T-cell (primary cell): ENCODE measurements around the gene SMARCC1. TPM values are rescaled to one million over a fixed set of nuclear protein-coding genes. Genes with fewer than 3 reads are reported as not detected.

ENCODE experiments used
- ATAC-seq, 4 experiments: fragments of 200-7000 bp in 3 of 4; fragments of 150-1000 bp in 1 of 4; cut with Tn5 transposase; replicated peaks in 1 of 4; 1 replicate in 3 of 4; 2 replicates in 1 of 4; pipeline ENCODE4 v1.10.0; 2021; ENCODE audit warnings: moderate library complexity in 3 of 4, mild to moderate bottlenecking in 2 of 4, moderate number of reproducible peaks in 1 of 4
- CTCF ChIA-PET, 2 donors: fragments of 300-600 bp; sonication (Branson Sonifier 250); formaldehyde crosslinking; loops; one replicate each; lab custom pipeline; 2022; ENCODE audit warnings: antibody characterized with exemption in 2 of 2; lab: Charles Lee
- POLR2A ChIA-PET, 2 donors: fragments of 300-600 bp; sonication (Branson Sonifier 250); formaldehyde crosslinking; loops; one replicate each; lab custom pipeline; 2022; ENCODE audit warnings: antibody characterized with exemption in 2 of 2; lab: Charles Lee
- DNase-seq, 35 experiments: peaks; one replicate each; pipeline versions ENCODE4 v3.0.0 to v3.0.0-alpha.2; 2013 to 2023
- H3K27ac ChIP-seq: one replicate; pipeline ENCODE4 v1.5.1; 2013; ENCODE audit warnings: low read length
- H3K27me3 ChIP-seq, 2 experiments: replicated peaks in 1 of 2; 1 replicate in 1 of 2; 2 replicates in 1 of 2; pipeline versions ENCODE4 v1.6.1 to v1.7.0; 2013; ENCODE audit warnings: low read length in 1 of 2, mixed read lengths in 1 of 2; ENCODE audit not compliant: control insufficient read depth in 2 of 2, insufficient read depth in 2 of 2; ENCODE audit errors: extremely low read depth in 1 of 2
- H3K36me3 ChIP-seq, 2 donors: 1 replicate in 1 of 2; 2 replicates in 1 of 2; pipeline versions ENCODE4 v1.6.1 to v1.7.0; 2013; ENCODE audit warnings: low read length in 1 of 2; ENCODE audit not compliant: control insufficient read depth in 2 of 2, insufficient read depth in 1 of 2; ENCODE audit errors: extremely low read depth in 1 of 2
- H3K4me1 ChIP-seq, 2 experiments: 1 replicate in 1 of 2; 2 replicates in 1 of 2; pipeline versions ENCODE4 v1.6.1 to v1.7.0; 2013; ENCODE audit warnings: low read length in 2 of 2, mixed read lengths in 1 of 2; ENCODE audit not compliant: insufficient read depth in 2 of 2, control insufficient read depth in 1 of 2; ENCODE audit errors: extremely low read depth in 1 of 2
- H3K4me3 ChIP-seq, 2 donors: 1 replicate in 1 of 2; 2 replicates in 1 of 2; pipeline versions ENCODE4 v1.5.1 to v1.7.0; 2013; ENCODE audit warnings: mild to moderate bottlenecking in 2 of 2, low read length in 1 of 2, moderate library complexity in 1 of 2; ENCODE audit not compliant: control insufficient read depth in 1 of 2; ENCODE audit errors: extremely low read depth in 1 of 2
- H3K9me3 ChIP-seq: 2 replicates; pipeline ENCODE4 v1.7.0; 2013
- H3K27ac Mint-ChIP-seq, 2 donors: one replicate each; pipeline ENCODE4 v1.8.0; 2020 to 2021; ENCODE audit warnings: mild to moderate bottlenecking in 2 of 2, mixed read lengths in 2 of 2
- H3K27me3 Mint-ChIP-seq, 2 donors: one replicate each; pipeline ENCODE4 v1.8.0; 2021 to 2022; ENCODE audit warnings: mixed read lengths in 2 of 2
- H3K36me3 Mint-ChIP-seq: one replicate; pipeline ENCODE4 v1.8.0; 2021; ENCODE audit warnings: mixed read lengths
- H3K4me1 Mint-ChIP-seq, 3 donors: one replicate each; pipeline ENCODE4 v1.8.0; 2020 to 2022; ENCODE audit warnings: mixed read lengths in 3 of 3, mild to moderate bottlenecking in 1 of 3
- H3K4me3 Mint-ChIP-seq, 3 donors: one replicate each; pipeline ENCODE4 v1.8.0; 2020 to 2022; ENCODE audit warnings: mild to moderate bottlenecking in 3 of 3, mixed read lengths in 3 of 3, moderate library complexity in 3 of 3
- H3K9me3 Mint-ChIP-seq, 3 donors: one replicate each; pipeline ENCODE4 v1.8.0; 2020 to 2022; ENCODE audit warnings: mixed read lengths in 3 of 3
- whole genome bisulfite sequencing: methylation state at CpG from one replicate; pipeline ENCODE4 v1.1.5; 2013; ENCODE audit warnings: missing lambda C conversion rate; ENCODE audit not compliant: insufficient coverage; 5-methylcytosine and 5-hydroxymethylcytosine counted together
- total RNA-seq, 35 experiments: library from RNA in 6 of 35; stranded (reverse) in 6 of 35; fragments of 120-200 nt in 1 of 35; gene quantifications; one replicate each; pipeline versions ENCODE4 v1.2.1 to v1.2.4 and lab custom pipeline; 2013 to 2026

The SMARCC1 gene
- total RNA-seq, 5 donors from 2014 or later (not counting 1 experiment from before 2014, with no cell fraction given): 88.9 to 99.3 (median 92.4) TPM

GRCh38 chr3:47780741-47781684 lies 680 bp downstream of the SMARCC1 start:
- POLR2A ChIA-PET: interaction anchor here in 1 of 2 donors (0.5 kb wide), 1 partner anchor 804 kb away, joined by 4 read pairs; no protein-coding TSS in a partner anchor
- H3K27me3 Mint-ChIP-seq: no peaks in the 10 kb centered on the region

GRCh38 chr3:47778746-47779145 lies 2.9 kb downstream of the SMARCC1 start:
- H3K4me3 Mint-ChIP-seq: no peak overlapping the region
- Histone ChIP-seq H3K27me3 (no peaks in the 10 kb centered on the region), H3K27ac (no peak overlapping the region), H3K4me3 (no peak overlapping the region), H3K36me3 (peaks cover 0 to 5% of the 10 kb centered on the region in 2 donors), H3K9me3 (no peaks in the 10 kb centered on the region), H3K4me1 (peaks cover 24 to 60% of the 10 kb centered on the region in 2 experiments)
- ATAC-seq: no peak
- H3K27me3 Mint-ChIP-seq: no peaks in the 10 kb centered on the region
- peaks cover 40 to 45% (median 42%) of the 10 kb centered on the region in 3 donors for H3K4me1 Mint-ChIP-seq
- ChIA-PET POLR2A (no interaction called here), CTCF (no interaction called here)
- H3K36me3 Mint-ChIP-seq: peaks cover 4% of the 10 kb centered on the region
- WGBS: no CpG with 5 or more reads among the region's 3 CpGs
- no peak for DNase-seq
- H3K9me3 Mint-ChIP-seq: no peaks in the 10 kb centered on the region
- no peak overlapping the region for H3K27ac Mint-ChIP-seq

More at GRCh38 chr3:47780741-47781684, 680 bp downstream of the SMARCC1 start:
- Histone ChIP-seq H3K4me3 (peak overlapping the region; percentile 66 to 71), H3K27me3 (no peaks in the 10 kb centered on the region), H3K27ac (peak overlapping the region; percentile 81), H3K4me1 (peaks cover 24 to 48% of the 10 kb centered on the region in 2 experiments), H3K9me3 (no peaks in the 10 kb centered on the region), H3K36me3 (peaks cover 0 to 5% of the 10 kb centered on the region in 2 donors)
- under 1% methylated on average over 47 of the region's 54 CpGs for WGBS
- DNase-seq (peak in 34 of 35 experiments; percentile 33 to 86 (median 56)), ATAC-seq (peak; percentile 55 to 61 (median 56))
- Mint-ChIP-seq H3K9me3 (no peaks in the 10 kb centered on the region), H3K4me1 (peaks cover 29 to 34% (median 32%) of the 10 kb centered on the region in 3 donors), H3K27ac (peak overlapping the region; percentile 86 to 90), H3K36me3 (no peaks in the 10 kb centered on the region), H3K4me3 (peak overlapping the region; percentile 91 to 96 (median 92))
- CTCF ChIA-PET: interaction anchor here in 1 of 2 donors (0.6 to 1.3 kb wide), 3 partner anchors 9 to 258 kb away, joined by 3 read pairs; no protein-coding TSS in a partner anchor

DNA sequence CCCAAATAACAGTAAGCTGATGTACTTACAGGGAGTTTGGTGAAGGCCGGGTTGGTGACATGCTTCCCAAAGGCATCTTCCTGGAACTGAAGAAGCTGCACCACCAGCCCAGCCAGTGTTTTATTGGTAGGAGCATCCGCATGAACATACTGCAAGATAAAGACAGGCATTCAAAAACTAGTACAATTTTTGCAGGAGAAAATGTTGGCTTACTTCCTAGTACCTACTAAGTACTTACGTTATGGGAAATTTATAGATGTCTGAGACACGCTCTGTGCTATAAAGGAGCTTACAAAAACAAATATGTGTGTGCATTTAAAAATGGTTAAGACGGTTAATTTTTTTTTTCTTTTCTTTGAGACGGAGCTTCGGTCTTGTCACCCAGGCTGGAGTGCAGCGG lies 8.9 kb downstream of the SMARCC1 start:
- no peaks in the 10 kb centered on the region for H3K27me3 Mint-ChIP-seq
- H3K4me1 Mint-ChIP-seq: peaks cover 18 to 29% (median 21%) of the 10 kb centered on the region in 3 donors
- ATAC-seq: no peak
- no peaks in the 10 kb centered on the region for H3K27me3 ChIP-seq
- WGBS: 60% methylated on average over 1 of the region's 8 CpGs
- POLR2A ChIA-PET: no interaction called here
- peaks cover 20% of the 10 kb centered on the region for H3K36me3 Mint-ChIP-seq
- CTCF ChIA-PET: interaction anchor here in 1 of 2 donors (0.7 to 0.8 kb wide), 2 partner anchors 8 to 29 kb away, joined by 3 read pairs; no protein-coding TSS in a partner anchor
- no peak overlapping the region for H3K27ac Mint-ChIP-seq
- H3K4me3 Mint-ChIP-seq: no peak overlapping the region
- H3K27ac ChIP-seq: no peak overlapping the region
- no peak for DNase-seq
- no peak overlapping the region for H3K4me3 ChIP-seq
- H3K4me1 ChIP-seq: peaks cover 0 to 28% of the 10 kb centered on the region in 2 experiments
- no peaks in the 10 kb centered on the region for H3K9me3 Mint-ChIP-seq
- peaks cover 0 to 21% of the 10 kb centered on the region in 2 donors for H3K36me3 ChIP-seq
- H3K9me3 ChIP-seq: no peaks in the 10 kb centered on the region

DNA sequence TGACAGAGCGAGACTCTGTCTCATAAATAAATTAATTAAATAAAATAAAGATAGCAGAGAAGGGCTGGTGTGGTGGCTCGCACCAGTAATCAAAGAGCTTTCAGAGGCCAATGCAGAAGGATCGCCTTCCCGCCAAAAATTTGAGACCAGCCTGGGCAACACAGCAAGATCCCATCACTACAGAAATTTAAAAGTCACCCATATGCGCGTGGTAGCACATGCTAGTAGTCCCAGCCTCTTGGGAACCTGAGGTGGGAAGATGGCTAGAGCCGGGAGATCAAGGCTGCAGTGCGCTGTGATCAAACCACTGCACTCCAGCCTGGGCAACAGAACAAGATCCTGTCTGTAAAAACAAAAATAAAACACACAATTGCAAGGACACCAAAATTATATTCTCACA lies 9.6 kb downstream of the SMARCC1 start:
- no peaks in the 10 kb centered on the region for H3K9me3 ChIP-seq
- ATAC-seq (no peak), DNase-seq (no peak)
- H3K27ac ChIP-seq: no peak overlapping the region
- peaks cover 0 to 21% of the 10 kb centered on the region in 2 donors for H3K36me3 ChIP-seq
- H3K4me3 ChIP-seq: no peak overlapping the region
- WGBS: no CpG with 5 or more reads among the region's 8 CpGs
- H3K4me1 ChIP-seq: peaks cover 0 to 21% of the 10 kb centered on the region in 2 experiments
- Mint-ChIP-seq H3K9me3 (no peaks in the 10 kb centered on the region), H3K4me1 (peaks cover 18 to 29% (median 21%) of the 10 kb centered on the region in 3 donors), H3K27ac (no peak overlapping the region), H3K36me3 (peaks cover 20% of the 10 kb centered on the region), H3K4me3 (no peak overlapping the region), H3K27me3 (no peaks in the 10 kb centered on the region)
- POLR2A ChIA-PET: no interaction called here
- CTCF ChIA-PET: interaction anchor here in 1 of 2 donors (0.7 kb wide), 1 partner anchor 9 kb away, joined by 3 read pairs; no protein-coding TSS in a partner anchor
- no peaks in the 10 kb centered on the region for H3K27me3 ChIP-seq

DNA sequence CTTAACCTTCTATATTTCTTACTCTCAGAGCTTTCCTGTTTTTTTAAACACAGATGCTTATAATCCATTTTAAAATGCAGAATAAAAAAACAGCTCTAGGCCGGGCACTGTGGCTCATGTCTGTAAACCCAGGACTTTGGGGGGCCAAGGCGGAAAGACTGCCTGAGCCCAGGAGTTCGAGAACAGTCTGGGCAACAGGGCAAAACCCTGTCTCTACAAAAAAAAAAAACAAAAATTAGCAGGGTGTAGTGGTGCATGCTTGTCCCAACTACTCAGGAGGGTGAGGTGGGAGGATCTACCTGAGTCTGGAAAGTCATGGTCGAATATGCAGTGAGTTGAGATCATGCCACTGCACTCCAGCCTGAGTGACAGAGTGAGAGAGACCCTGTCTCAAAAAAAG lies 15.5 kb downstream of the SMARCC1 start:
- Histone ChIP-seq H3K27me3 (no peaks in the 10 kb centered on the region), H3K36me3 (peaks cover 0 to 33% of the 10 kb centered on the region in 2 donors), H3K4me1 (no peaks in the 10 kb centered on the region), H3K4me3 (no peak overlapping the region), H3K27ac (no peak overlapping the region), H3K9me3 (no peaks in the 10 kb centered on the region)
- peaks cover 19% of the 10 kb centered on the region for H3K36me3 Mint-ChIP-seq
- H3K4me1 Mint-ChIP-seq: peaks cover 11 to 20% (median 12%) of the 10 kb centered on the region in 3 donors
- DNase-seq (no peak), ATAC-seq (no peak)
- ChIA-PET CTCF (no interaction called here), POLR2A (no interaction called here)
- no peaks in the 10 kb centered on the region for H3K27me3 Mint-ChIP-seq
- 95% methylated on average over 2 of the region's 4 CpGs for WGBS
- no peak overlapping the region for H3K27ac Mint-ChIP-seq
- no peak overlapping the region for H3K4me3 Mint-ChIP-seq
- no peaks in the 10 kb centered on the region for H3K9me3 Mint-ChIP-seq

- Mint-ChIP-seq H3K4me3 (no peak overlapping the region), H3K36me3 (peaks cover 14% of the 10 kb centered on the region), H3K9me3 (no peaks in the 10 kb centered on the region), H3K4me1 (peaks cover 9 to 16% (median 15%) of the 10 kb centered on the region in 3 donors), H3K27me3 (no peaks in the 10 kb centered on the region), H3K27ac (peak overlapping the region; percentile 12 to 54)
- Histone ChIP-seq H3K27me3 (no peaks in the 10 kb centered on the region), H3K9me3 (no peaks in the 10 kb centered on the region), H3K36me3 (peaks cover 0 to 31% of the 10 kb centered on the region in 2 donors), H3K4me3 (no peak overlapping the region), H3K4me1 (no peaks in the 10 kb centered on the region), H3K27ac (no peak overlapping the region)
- ATAC-seq (no peak), DNase-seq (no peak)
- POLR2A ChIA-PET: no interaction called here
- CTCF ChIA-PET: no interaction called here
- WGBS: 81% methylated on average over 2 of the region's 4 CpGs
Observed at GRCh38 chr3:47762233-47762632, 19.5 kb downstream of the SMARCC1 start.
